ENCODE measurements around the gene PHF2.

DNA sequence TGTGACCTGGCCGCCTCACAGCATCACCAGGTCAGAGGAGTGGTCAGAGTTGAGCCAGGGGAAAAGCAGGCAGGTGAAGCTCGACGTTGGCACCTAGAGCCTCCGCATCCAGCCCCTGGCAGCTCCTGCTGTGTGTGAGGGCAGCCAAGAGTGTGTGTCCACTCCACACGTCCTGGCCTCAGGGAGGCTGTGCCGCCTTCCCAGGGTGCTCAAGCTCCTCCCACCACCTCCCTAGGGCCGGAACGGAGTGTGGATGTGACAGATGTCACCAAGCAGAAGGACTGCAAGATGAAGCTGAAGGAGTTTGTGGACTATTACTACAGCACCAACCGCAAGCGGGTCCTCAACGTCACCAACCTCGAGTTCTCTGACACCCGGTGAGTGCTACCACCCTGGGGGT lies 72.5 kb downstream of the PHF2 start:
- TF ChIP-seq REST (IDR thresholded peaks at IDR 0.05; ENCODE audit: borderline replicate concordance) (no peak), REST (CRISPR knock-in tag; IDR thresholded peaks at IDR 0.05; ENCODE audit: low read depth) (no peak), CBX8 (IDR thresholded peaks at IDR 0.05; ENCODE audit: borderline replicate concordance, extremely low read depth, low read depth, low read length, poor library complexity, severe bottlenecking) (no peak)
